Measurements from ENCODE around the gene SYT6.

Gene SYT6

DNA sequence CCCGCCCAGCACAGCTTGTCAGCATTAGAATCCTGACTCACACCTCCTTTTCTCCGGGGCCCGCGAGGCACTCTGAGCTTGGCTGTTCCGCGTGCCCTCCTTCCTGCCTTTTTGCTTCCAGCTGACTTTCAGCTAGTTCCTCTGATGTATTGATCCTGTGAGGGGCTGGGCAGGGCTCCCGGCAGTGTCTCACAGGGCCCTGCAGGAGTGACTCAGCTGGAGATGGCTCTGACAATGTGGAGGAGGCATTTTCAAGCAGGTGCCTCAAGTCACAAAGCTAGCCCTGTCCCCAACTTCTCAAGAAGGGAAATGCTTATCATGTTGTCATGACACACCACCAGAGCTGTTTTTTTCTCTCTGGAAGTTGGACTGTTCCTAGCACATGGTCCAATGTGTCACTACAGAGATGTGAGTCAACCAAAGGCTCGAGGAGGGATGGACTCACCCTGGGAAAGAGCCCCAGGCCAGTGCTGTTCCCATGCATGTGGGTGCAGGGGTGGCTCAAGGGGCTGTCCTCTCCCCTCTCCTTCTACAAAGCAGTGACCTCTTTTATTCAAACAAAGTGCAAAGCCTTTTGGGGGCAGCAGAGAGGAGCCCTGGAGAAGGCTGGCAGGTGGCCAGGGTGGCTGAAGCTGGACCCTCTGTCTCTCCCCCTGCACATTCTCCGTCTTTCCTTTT is 30.6 kb downstream of the SYT6 start:
- FAIRE-seq (no peak), DNase-seq (ENCODE audit: insufficient read length, low spot score) (no peak)

DNA sequence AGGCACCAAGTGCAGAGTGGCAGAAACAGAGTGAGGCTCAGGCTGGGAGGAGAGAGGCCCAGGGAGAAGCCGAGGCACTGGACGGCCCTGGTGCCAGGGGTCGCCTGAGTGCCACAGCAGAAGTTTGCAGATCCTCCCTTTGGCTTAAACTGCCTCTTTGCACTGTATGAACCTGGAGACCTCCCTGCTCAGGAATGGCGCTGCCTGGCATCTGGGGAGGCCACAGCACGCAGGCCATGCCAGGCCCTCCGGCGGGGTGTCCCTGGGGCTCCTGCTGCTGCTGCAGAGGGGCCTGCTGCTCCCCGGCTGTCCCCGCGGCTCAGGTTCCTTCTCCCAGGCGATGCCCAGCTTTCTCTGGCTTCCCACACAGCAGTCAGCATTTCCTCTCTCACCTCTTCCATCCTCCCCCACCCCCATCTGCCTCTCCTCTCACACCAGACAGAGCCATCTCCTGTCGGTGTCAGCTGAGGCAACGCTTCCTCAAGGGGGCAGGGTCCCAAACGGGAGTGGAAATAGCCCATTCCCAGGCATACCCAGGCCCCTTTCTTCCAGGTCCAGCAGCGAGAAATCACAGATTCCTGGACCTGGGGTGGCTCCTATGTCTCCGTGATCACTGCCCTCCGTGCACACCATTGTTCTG is 35.2 kb downstream of the SYT6 start:
- no peak for DNase-seq (ENCODE audit: insufficient read length, low spot score)
- no peak for FAIRE-seq

- no peak for FAIRE-seq
- no peak for DNase-seq (ENCODE audit: insufficient read length, low spot score)
Observed at GRCh38 chr1:114117654-114118053, 36.0 kb downstream of the SYT6 start.

- no peak for DNase-seq (ENCODE audit: insufficient read length, low spot score)
- FAIRE-seq = no peak
Observed at GRCh38 chr1:114116086-114116485, 37.6 kb downstream of the SYT6 start.

DNA sequence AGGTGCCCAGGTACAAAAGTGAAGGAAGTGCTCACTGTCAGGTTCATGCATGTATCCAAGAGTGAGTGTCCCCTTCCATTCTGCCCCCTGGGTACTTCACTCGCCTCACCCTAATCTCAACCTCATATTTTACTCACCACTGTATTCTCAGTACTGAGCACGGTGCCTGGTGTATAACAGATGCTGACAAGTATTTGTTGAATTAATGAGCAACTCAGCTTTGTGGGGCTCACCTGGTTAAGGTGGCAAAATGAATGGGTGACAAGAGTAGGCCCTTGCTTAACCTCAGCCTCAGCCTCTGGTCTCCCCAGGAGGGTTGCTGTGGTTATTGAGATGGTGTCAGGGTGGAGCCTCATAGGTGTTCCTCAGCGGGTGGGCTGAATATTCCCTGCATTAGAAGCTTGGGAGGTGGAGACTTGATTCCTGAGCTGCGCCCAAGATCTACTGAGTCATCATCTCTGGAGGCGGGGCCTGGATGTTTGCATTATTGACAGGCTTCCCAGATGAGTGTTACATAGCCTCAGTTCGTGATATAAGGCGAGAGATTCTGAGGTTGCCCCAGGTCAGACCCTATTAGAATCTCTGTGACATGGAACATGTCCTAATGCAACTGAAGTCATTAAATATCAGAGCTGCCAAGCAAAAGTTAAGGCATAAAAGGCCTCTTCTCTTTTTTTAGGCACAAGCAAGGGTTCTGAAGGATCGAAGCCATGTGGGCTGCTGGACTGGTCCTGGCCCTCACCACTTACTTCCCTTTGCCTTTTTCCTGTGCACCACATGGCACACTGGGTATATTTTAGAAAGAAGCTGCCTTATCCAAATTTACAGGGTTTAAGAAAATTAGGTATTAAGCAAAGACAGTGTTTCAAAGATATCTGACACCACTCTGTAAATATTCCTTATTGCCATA is 39.2 kb downstream of the SYT6 start:
- no peak for DNase-seq (ENCODE audit: insufficient read length, low spot score)
- FAIRE-seq = no peak

DNA sequence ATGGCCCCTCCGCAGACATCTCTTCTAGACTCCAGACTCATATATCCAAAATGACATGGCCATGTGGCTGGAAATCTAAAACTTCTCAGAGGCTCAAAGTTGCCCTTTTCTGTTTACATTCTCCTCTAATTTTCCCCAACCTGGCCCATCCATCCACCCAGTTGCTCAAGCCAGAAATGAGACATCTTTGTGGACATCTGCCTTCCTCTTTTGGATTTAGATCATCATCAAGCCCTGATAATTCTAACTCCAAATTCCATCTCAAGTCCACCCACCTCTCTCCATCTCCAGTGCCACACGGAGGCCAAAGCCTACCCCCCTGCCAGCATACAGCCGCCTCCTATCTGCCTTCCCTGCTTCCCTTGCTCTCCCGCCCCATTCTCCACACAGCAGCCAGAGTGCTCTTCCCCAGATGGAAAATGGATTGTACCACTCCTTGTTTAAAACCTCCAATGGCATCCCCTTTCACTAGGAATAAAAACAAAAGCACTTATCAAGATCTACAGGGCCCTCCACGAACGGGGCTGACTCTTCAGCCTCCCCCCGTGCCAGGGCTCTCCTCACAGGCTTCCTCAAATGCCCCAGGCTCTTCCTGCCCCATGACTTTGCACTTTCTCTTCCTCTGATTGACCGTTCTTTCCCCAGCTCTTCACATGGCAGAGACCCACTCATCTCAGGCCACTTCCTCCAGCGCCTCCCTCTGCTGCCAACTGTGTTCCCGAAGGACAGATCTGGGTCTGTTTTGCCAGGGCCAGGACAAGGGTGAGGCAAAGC is 40.1 kb downstream of the SYT6 start:
- FAIRE-seq = no peak
- no peak for DNase-seq (ENCODE audit: insufficient read length, low spot score)

DNA sequence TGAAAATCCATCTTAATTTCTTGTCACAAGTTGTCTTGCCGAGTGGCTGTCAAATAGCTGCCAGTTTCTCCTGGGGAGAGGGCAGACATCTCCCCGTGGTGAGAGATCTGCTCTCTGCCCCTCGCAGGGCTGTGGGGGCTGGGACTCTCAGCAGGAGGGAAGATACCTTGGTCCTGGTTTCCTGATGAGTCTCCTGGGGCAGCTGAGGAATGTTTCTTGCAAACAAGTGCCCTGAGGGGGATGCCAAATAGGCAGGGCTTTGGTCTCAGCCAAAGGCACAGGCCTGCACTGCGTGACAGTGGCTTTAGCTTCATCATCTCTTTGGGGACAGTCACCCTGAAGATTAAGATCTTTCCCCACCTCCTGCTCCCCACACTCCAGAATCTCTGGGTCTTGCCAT is 40.9 kb downstream of the SYT6 start:
- FAIRE-seq (no peak), DNase-seq (ENCODE audit: insufficient read length, low spot score) (no peak)

DNA sequence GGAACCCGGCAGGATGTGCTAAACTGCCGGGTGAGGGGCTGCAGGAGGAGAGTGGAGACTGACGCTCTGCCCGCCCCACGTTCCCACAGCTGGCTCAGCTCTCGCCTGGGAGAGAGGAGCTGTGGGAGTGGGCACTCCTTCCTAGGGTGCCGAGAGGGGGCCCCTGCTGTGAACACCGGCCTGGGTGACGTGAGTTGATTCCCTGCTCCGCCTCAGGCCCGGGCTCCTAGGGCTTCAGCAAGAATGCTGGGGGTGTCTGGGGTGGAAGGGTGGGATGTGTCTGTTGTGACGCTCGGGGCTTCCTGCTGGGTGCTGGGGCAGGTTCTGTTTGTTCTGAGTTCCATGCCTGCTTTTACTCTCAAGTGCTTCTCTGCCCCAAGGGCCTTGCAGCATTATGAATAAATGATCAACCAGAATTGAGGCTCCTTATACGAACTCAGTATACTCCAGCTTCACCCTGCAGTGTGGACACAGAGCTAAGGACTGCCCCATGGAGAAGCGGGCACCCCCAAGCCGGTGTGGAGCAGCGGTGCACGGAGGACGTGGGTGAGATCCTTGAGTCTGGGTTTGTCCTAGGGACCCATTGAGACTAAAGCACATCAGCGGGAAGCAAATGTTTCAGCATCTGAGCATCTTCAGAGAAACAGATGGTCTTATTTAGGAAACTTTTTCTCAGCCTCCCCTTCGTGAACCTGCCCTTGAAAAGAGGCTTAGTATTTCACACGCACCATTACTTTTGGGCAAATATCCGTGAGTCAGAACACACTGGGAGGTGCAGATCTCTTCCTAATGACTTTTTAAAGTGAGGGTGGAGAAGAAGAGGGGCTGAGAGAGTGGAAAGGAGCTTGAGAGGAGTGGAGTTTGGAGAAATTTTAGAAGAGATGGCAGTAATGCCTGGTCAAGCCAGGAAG is 41.7 kb downstream of the SYT6 start:
- DNase-seq (ENCODE audit: insufficient read length, low spot score) = no peak
- FAIRE-seq = no peak

- DNase-seq (ENCODE audit: insufficient read length, low spot score) (no peak), FAIRE-seq (no peak)
Observed at GRCh38 chr1:114109981-114110380, 43.7 kb downstream of the SYT6 start.

DNA sequence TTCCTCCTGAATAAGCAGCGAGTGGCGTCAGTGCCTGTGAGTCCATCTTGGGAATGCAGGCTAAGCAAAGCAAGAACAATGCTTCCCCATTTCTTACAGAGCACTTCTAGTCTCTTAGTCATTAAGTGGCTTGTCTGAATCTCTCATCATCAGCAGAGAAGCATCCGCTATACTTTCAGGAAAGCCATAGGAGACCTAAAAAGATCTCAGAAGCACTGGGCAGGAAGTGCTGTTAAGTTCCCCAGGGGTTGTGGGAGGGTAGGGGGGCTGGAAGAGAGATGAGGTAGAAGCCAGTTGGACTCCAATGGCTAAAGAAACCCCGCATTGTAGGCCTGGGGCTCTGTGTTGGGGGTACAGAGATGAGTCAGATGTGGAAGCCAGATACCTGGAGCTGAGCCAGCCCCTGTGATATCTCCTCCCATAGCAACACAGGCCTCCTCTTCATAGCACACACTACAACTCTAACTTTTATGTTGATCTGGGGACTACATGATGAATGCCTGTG is 44.9 kb downstream of the SYT6 start:
- FAIRE-seq (no peak), DNase-seq (ENCODE audit: insufficient read length, low spot score) (no peak)

DNA sequence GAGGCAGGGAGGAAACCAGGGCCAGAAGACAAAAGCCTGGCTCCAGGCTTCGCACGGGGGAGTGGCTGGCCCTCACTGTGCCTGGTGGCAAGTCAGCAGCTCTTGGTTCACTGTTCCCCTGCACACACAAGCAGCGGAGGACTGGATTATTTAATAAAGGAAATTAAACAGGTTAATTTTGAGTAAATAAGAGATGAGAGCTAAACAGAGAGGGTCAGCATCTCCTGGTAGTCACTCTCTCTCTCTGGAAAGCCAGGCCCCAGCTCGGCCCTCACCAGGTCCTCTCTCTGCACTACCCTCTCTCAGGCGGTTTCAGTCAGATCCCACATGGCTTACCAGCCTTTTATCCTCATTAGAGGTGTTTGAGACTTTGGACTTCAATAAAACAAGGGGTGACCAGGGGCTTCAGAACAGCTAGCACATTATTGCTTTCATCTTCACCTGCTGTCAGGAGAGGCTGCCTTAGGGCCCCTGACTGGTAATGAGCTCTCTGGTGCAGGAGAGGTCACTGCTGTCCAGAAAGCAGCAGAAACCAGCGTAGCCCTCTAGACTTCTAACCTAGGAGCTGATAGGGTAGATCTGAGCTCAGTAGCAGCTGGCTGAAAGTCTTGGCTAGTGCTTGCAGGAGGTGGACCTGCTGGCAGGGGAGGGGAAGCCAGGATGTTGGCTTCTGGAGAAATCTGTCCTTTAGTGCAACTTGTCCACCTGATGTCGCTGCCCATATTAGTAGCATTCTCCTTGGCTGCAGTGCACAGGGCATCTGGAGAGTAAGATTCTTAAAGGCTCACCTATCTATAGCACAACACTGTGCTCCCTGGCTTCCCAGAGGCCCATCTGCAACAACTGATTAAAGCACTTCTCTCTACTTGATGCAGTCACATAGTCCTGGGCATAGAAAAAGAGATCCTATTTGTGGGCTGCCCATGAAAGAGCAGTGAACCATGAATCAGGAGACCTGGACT is 45.9 kb downstream of the SYT6 start:
- DNase-seq (ENCODE audit: insufficient read length, low spot score) = no peak
- FAIRE-seq = no peak

- no peak for FAIRE-seq
- DNase-seq (ENCODE audit: insufficient read length, low spot score) = no peak
Observed at GRCh38 chr1:114105421-114105979, 48.2 kb downstream of the SYT6 start.

DNA sequence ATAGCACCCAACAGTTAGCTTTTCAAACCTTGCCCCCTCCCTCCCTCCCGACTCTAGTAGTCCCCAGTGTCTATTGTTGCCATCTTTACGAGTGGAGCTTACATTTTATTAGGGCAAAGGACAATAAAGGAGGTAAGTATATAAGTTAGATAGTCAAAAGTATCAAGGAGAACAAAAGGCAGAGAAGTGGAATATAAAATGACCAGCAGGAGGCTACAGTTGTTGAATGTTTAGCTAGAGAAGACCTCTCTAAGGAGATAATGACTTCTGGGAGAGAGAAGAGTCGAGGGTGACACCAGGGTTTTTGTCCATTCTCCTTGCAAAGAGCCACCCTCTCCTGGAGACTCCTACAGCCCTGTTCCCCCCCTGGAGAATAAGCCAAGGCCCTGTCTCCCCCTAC is 48.7 kb downstream of the SYT6 start:
- no peak for DNase-seq (ENCODE audit: insufficient read length, low spot score)
- FAIRE-seq = no peak

DNA sequence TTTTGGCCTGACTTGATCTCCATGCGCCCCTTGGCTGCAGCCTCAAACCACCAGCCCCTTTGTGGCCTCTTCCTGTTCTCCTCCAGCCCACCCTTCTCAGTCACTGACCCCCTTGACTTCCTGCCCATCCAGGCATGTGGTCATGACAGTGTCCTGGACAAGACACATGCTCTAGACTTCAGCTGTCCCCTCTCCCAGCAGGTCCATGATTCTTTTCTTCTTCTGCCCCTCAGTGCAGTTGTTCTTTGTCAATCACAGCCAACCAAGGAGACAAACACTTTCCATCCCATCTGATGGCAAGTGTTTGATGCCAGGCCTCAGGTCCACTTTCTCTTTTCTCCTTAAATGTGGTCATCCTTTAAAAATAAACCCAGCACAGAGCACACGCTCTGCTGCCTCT is 49.7 kb downstream of the SYT6 start:
- FAIRE-seq = no peak
- DNase-seq (ENCODE audit: insufficient read length, low spot score) = no peak

- no peak for FAIRE-seq
- no peak for DNase-seq (ENCODE audit: insufficient read length, low spot score)
Observed at GRCh38 chr1:114102136-114102535, 51.5 kb downstream of the SYT6 start.

DNA sequence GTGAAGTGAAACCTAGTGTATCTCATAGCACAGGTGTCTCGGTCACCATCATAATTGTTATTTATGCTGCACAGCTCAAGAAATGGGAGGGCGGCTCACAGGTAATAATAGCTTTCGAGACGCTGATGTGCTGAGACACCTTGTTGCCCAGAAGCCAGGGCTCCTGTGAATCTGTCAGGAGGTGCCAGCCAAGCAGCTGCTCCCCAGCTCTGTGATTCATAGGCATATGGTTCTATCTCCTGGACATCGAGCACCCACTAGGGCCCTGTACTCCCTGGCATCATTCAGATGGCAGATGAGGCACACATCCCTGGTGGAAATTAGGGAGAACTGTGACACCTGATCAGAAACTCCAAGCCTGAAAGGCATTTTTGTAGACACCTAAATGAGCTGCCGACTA is 53.5 kb downstream of the SYT6 start:
- no peak for DNase-seq (ENCODE audit: insufficient read length, low spot score)
- FAIRE-seq = no peak

- FAIRE-seq = no peak
- DNase-seq (ENCODE audit: insufficient read length, low spot score) = no peak
Observed at GRCh38 chr1:114099268-114099667, 54.4 kb downstream of the SYT6 start.

DNA sequence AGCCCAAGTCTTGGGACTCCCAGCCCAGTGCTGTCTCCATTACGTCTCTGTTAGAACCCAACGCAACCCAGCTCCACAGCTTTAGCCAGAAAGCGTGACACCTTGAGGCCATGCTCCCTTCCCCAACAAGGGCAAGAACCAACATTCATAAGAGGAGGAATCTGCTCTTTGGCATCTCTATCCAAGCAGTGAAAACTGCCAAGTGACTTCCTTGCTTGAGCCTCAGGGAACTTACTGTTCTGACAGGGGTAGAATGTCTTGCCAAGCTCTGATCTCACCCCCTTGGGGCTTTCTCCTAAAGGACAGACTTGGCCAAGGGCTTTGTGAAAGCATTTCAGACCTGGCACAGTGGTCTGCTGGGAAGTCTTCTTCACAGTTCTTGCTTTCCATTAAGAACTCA is 56.6 kb downstream of the SYT6 start:
- DNase-seq (ENCODE audit: insufficient read length, low spot score) (no peak), FAIRE-seq (no peak)
